HepG2 (cell line): ENCODE results near the gene PDK2. TPM values are rescaled to one million over a fixed set of nuclear protein-coding genes. Genes with fewer than 3 reads are reported as not detected.

Source experiments
- HNF4G ChIP-seq, 2 experiments: sonication (generic) in 1 of 2; formaldehyde crosslinking in 1 of 2; IDR thresholded peaks; 2 replicates each; pipeline versions ENCODE4 v1.4.0 to v1.6.1; 2011 to 2020; ENCODE audit warnings: borderline replicate concordance in 2 of 2, low read depth in 2 of 2, mild to moderate bottlenecking in 2 of 2, low read length in 1 of 2, missing genetic modification reagents in 1 of 2, moderate library complexity in 1 of 2
- IKZF5 ChIP-seq: IDR thresholded peaks from 2 replicates; pipeline ENCODE4 v1.6.1; 2018; ENCODE audit warnings: missing genetic modification reagents, mild to moderate bottlenecking, missing compliant biosample characterization
- MYC ChIP-seq: sonication (generic); formaldehyde crosslinking; IDR thresholded peaks from 2 replicates; pipeline ENCODE4 v1.9.0; 2021; ENCODE audit warnings: missing genetic modification reagents, borderline replicate concordance
- NR1H2 ChIP-seq: sonication (generic); formaldehyde crosslinking; IDR thresholded peaks from 2 replicates; pipeline ENCODE4 v1.8.1; 2022; ENCODE audit warnings: low read depth, missing genetic modification reagents, borderline replicate concordance
- ZNF652 ChIP-seq: IDR thresholded peaks from 2 replicates; pipeline ENCODE4 v1.6.1; 2016; ENCODE audit warnings: low read depth, borderline replicate concordance
- ZNF83 ChIP-seq: sonication (generic); formaldehyde crosslinking; IDR thresholded peaks from 2 replicates; pipeline ENCODE4 v1.4.0; 2020; ENCODE audit warnings: missing genetic modification reagents, mild to moderate bottlenecking, borderline replicate concordance
- ZNF883 ChIP-seq: sonication (generic); formaldehyde crosslinking; IDR thresholded peaks from 2 replicates; pipeline ENCODE4 v1.5.1; 2020; ENCODE audit warnings: mild to moderate bottlenecking, missing genetic modification reagents; ENCODE audit errors: not compliant biosample characterization
- polyA plus RNA-seq, 8 experiments: library from polyadenylated mRNA; depleted of rRNA in 3 of 8; stranded (reverse) in 7 of 8; unstranded in 1 of 8; fragments of >200 nt; fragmentation: Illumina TruSeq in 4 of 8; extraction: Trizol in 4 of 8; gene quantifications; 2 replicates each; pipeline versions ENCODE4 v1.2.1 to v1.2.3, GENCODE V29; 2011 to 2016; ENCODE audit warnings: low read depth in 4 of 8, missing spikeins in 1 of 8, mixed read lengths in 1 of 8; ENCODE audit not compliant: insufficient read depth in 1 of 8
- total RNA-seq, 5 experiments: library from RNA; depleted of rRNA; stranded (reverse); fragments of >200 nt; fragmentation: Illumina TruSeq; extraction: Trizol; gene quantifications; 2 replicates each; pipeline ENCODE4 v1.2.3, GENCODE V29; 2016; ENCODE audit warnings: low read depth in 1 of 5
- TF ChIP-seq, protein P1 (sequence below): sonication (generic); formaldehyde crosslinking; IDR thresholded peaks from 2 replicates; pipeline ENCODE4 v1.4.0; 2020; ENCODE audit warnings: mild to moderate bottlenecking, missing genetic modification reagents
- TF ChIP-seq, protein P2 (sequence below), 2 experiments: sonication (generic) in 1 of 2; formaldehyde crosslinking in 1 of 2; IDR thresholded peaks; 2 replicates each; pipeline versions ENCODE4 v1.6.1 to v1.9.0; 2014 to 2022; ENCODE audit warnings: antibody characterized with exemption in 1 of 2, borderline replicate concordance in 1 of 2, inconsistent platforms in 1 of 2, low read depth in 1 of 2, missing genetic modification reagents in 1 of 2
- TF ChIP-seq, protein P3 (sequence below): sonication (generic); formaldehyde crosslinking; IDR thresholded peaks from 2 replicates; pipeline ENCODE4 v1.5.0; 2020; ENCODE audit warnings: mild to moderate bottlenecking, missing genetic modification reagents
- TF ChIP-seq, protein P4 (sequence below): sonication (generic); formaldehyde crosslinking; IDR thresholded peaks from 2 replicates; pipeline ENCODE4 v1.5.1; 2020; ENCODE audit warnings: mild to moderate bottlenecking, missing genetic modification reagents, moderate library complexity

PDK2 gene
- total and polyA plus RNA-seq, 2 of the 13 experiments (the other 11 are each of a cell fraction or from before 2014, with no cell fraction given): 18.5 to 59.7 TPM

DNA sequence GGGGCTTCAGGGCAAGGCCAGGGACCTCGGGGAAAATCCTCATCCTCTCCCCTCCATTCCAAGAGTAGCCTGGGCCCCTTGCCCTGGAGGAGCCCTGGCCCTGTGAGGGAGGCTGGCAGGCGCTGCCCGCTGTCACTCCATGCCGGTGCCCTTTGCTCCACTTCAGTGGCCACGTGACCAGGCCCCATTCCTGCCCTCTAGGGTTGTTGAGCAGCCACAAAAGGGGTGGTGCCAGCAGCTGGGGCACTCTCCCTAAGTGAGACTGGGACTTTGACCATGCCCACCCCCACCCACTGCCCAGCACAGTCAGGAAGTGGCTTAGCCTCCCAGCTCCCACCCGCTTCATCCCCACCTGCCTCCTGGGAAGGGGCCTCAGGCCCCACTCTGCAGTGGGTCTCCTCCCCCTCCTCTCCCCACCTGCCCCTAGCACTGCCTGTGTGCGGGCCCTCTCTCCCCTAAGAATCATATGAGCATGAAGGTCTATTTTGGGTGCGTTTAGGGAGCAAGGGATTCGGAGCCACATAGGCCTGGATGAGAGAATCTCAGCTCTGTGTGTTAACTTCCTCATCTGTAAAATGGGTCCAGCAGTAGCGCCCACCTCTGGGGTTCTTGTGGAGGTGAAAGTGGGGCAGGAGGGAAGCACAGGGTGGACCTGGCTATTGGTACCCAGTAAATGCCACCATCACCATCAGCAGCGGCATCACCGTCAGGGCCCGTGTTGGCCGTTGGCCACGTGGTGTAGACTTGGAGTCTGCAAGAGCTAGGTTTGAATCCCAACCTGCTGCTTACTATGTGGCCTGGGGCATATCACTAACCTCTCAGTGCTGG, 7.2 kb downstream of the PDK2 start (continued):
- TF ChIP-seq, protein P1, sequence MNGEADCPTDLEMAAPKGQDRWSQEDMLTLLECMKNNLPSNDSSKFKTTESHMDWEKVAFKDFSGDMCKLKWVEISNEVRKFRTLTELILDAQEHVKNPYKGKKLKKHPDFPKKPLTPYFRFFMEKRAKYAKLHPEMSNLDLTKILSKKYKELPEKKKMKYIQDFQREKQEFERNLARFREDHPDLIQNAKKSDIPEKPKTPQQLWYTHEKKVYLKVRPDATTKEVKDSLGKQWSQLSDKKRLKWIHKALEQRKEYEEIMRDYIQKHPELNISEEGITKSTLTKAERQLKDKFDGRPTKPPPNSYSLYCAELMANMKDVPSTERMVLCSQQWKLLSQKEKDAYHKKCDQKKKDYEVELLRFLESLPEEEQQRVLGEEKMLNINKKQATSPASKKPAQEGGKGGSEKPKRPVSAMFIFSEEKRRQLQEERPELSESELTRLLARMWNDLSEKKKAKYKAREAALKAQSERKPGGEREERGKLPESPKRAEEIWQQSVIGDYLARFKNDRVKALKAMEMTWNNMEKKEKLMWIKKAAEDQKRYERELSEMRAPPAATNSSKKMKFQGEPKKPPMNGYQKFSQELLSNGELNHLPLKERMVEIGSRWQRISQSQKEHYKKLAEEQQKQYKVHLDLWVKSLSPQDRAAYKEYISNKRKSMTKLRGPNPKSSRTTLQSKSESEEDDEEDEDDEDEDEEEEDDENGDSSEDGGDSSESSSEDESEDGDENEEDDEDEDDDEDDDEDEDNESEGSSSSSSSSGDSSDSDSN: peak; percentile 40
- TF ChIP-seq ZNF652 (CRISPR knock-in tag): peak; percentile 62; the same call in 1 of the 2 replicates
- TF ChIP-seq, protein P2, sequence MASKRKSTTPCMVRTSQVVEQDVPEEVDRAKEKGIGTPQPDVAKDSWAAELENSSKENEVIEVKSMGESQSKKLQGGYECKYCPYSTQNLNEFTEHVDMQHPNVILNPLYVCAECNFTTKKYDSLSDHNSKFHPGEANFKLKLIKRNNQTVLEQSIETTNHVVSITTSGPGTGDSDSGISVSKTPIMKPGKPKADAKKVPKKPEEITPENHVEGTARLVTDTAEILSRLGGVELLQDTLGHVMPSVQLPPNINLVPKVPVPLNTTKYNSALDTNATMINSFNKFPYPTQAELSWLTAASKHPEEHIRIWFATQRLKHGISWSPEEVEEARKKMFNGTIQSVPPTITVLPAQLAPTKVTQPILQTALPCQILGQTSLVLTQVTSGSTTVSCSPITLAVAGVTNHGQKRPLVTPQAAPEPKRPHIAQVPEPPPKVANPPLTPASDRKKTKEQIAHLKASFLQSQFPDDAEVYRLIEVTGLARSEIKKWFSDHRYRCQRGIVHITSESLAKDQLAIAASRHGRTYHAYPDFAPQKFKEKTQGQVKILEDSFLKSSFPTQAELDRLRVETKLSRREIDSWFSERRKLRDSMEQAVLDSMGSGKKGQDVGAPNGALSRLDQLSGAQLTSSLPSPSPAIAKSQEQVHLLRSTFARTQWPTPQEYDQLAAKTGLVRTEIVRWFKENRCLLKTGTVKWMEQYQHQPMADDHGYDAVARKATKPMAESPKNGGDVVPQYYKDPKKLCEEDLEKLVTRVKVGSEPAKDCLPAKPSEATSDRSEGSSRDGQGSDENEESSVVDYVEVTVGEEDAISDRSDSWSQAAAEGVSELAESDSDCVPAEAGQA (IDR thresholded peaks at IDR 0.05; ENCODE audit: low read depth): no peak
- TF ChIP-seq, protein P2 (CRISPR knock-in tag; IDR thresholded peaks at IDR 0.05; ENCODE audit: borderline replicate concordance): no peak
- TF ChIP-seq, protein P3, sequence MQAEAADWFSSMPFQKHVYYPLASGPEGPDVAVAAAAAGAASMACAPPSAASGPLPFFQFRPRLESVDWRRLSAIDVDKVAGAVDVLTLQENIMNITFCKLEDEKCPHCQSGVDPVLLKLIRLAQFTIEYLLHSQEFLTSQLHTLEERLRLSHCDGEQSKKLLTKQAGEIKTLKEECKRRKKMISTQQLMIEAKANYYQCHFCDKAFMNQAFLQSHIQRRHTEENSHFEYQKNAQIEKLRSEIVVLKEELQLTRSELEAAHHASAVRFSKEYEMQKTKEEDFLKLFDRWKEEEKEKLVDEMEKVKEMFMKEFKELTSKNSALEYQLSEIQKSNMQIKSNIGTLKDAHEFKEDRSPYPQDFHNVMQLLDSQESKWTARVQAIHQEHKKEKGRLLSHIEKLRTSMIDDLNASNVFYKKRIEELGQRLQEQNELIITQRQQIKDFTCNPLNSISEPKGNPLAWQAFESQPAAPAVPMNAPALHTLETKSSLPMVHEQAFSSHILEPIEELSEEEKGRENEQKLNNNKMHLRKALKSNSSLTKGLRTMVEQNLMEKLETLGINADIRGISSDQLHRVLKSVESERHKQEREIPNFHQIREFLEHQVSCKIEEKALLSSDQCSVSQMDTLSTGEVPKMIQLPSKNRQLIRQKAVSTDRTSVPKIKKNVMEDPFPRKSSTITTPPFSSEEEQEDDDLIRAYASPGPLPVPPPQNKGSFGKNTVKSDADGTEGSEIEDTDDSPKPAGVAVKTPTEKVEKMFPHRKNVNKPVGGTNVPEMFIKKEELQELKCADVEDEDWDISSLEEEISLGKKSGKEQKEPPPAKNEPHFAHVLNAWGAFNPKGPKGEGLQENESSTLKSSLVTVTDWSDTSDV (CRISPR knock-in tag): no peak
- TF ChIP-seq ZNF883 (CRISPR knock-in tag): no peak
- 0 out of 2 replicates have a peak, but pooled peaks have one; percentile 19 for TF ChIP-seq IKZF5 (CRISPR knock-in tag)
- no peak; the same call in 1 of the 2 replicates for TF ChIP-seq ZNF83 (CRISPR knock-in tag)
- no peak for TF ChIP-seq NR1H2 (CRISPR knock-in tag)
- TF ChIP-seq, protein P4, sequence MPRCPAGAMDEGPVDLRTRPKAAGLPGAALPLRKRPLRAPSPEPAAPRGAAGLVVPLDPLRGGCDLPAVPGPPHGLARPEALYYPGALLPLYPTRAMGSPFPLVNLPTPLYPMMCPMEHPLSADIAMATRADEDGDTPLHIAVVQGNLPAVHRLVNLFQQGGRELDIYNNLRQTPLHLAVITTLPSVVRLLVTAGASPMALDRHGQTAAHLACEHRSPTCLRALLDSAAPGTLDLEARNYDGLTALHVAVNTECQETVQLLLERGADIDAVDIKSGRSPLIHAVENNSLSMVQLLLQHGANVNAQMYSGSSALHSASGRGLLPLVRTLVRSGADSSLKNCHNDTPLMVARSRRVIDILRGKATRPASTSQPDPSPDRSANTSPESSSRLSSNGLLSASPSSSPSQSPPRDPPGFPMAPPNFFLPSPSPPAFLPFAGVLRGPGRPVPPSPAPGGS: 0 out of 2 replicates have a peak, but pooled peaks have one; percentile 17
- peak; percentile 83; the same call in 1 of the 2 replicates for TF ChIP-seq HNF4G (IDR thresholded peaks at IDR 0.05; ENCODE audit: borderline replicate concordance, low read depth, low read length)
- peak; percentile 56; the same call in 1 of the 2 replicates for TF ChIP-seq HNF4G (CRISPR knock-in tag; IDR thresholded peaks at IDR 0.05; ENCODE audit: borderline replicate concordance, low read depth)
- TF ChIP-seq MYC (CRISPR knock-in tag): peak; percentile 70; the same call in 1 of the 2 replicates
